ENCODE data around the gene UGT1A6.

UGT1A6 gene

GRCh38 chr2:233799087-233799665 lies 106.5 kb downstream of the UGT1A6 start:
- no peak for DNase-seq (ENCODE audit: low read depth in 3 of 3, low spot score in 1 of 3)

GRCh38 chr2:233799716-233800115 lies 107.0 kb downstream of the UGT1A6 start:
- no peak for DNase-seq (ENCODE audit: low read depth in 3 of 3, low spot score in 1 of 3)

GRCh38 chr2:233800208-233800607 lies 107.5 kb downstream of the UGT1A6 start:
- no peak for DNase-seq (ENCODE audit: low read depth in 3 of 3, low spot score in 1 of 3)

DNA sequence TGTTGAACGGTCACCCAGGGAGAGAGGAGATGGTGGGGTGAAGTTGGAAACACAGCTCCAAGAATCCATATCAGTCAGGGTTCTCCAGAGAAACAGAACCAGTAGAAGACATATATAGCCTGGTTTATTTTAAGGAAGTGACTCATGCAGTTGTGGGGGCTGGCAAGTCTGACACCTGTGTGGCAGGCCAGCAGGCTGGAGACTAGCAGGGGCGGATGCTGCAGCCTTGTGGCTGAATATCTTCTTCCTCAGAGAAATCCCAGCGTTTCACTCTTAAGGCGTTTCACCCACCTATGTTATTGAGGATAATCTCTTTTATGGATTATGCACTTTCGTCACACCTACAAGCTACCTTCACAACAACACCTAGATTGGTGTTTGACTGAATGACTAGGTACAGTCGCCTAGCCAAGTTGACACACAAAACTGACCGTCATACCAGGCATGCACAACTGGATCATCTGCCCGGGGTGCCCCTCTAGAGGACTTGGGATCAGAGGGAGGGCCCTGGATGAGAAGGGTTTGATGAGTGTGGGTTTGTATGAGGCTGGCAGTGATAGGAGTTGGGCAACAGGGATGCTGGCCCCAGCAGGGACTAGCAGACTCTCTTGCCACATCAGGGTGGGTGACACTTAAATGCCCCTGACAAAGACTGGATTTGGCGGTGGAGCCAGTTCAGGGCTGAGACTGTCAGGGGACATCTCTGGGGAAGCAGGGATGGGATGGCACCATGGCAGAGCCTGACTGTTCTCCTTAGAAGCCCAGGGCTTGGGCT lies 108.9 kb downstream of the UGT1A6 start:
- no peak for DNase-seq (ENCODE audit: low read depth in 3 of 3, low spot score in 1 of 3)

GRCh38 chr2:233802132-233802815 lies 109.6 kb downstream of the UGT1A6 start:
- no peak for DNase-seq (ENCODE audit: low read depth in 3 of 3, low spot score in 1 of 3)

GRCh38 chr2:233803292-233803911 lies 110.7 kb downstream of the UGT1A6 start:
- DNase-seq (ENCODE audit: low read depth in 3 of 3, low spot score in 1 of 3) = no peak

- no peak for DNase-seq (ENCODE audit: low read depth in 3 of 3, low spot score in 1 of 3)
Observed at GRCh38 chr2:233803994-233804393, 111.3 kb downstream of the UGT1A6 start.

- DNase-seq (ENCODE audit: low read depth in 3 of 3, low spot score in 1 of 3) = no peak
Observed at GRCh38 chr2:233807215-233807865, 114.7 kb downstream of the UGT1A6 start.

- DNase-seq (ENCODE audit: low read depth in 3 of 3, low spot score in 1 of 3) = no peak
Observed at GRCh38 chr2:233807966-233808935, 115.6 kb downstream of the UGT1A6 start.

DNA sequence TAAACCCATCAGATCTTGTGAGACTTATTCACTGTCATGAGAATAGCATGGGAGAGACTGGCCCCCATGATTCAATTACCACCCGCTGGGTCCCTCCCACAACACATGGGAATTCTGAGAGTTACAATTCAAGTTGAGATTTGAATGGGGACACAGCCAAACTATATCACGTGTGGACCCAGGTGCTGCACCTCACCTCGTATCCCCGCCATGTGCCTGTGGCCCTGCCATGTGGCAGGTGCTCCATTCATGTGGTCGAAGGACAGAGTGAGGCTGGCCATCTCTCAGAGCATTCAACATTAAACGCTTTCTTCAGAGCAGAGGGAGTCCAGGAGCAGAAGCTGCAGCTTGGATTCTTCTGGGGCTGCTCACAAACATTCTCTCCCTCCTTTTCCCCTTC lies 117.7 kb downstream of the UGT1A6 start:
- DNase-seq (ENCODE audit: low read depth in 3 of 3, low spot score in 1 of 3) = no peak

DNA sequence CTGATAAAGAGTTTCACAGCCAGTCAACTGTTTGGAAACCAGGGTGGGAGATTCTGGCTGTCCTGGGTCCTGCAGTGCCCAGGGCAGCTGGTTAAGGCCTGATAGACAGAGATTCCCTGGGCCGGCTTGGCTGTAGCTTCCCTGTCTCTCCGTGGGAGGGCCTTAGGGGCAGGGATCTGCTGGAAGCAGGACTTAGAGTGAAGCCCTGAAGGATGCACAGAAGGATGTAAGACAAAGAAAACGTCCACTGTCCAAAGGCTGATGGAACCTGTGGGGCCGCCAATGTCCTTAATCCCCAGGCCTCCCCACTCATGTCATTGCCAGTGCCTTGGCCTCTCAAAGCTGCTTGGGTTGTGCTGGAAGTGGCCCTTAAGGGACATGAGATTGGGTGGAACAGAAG lies 118.4 kb downstream of the UGT1A6 start:
- DNase-seq (ENCODE audit: low read depth in 3 of 3, low spot score in 1 of 3) = no peak

- no peak for DNase-seq (ENCODE audit: low read depth in 3 of 3, low spot score in 1 of 3)
Observed at GRCh38 chr2:233811732-233812131, 119.0 kb downstream of the UGT1A6 start.

- DNase-seq (ENCODE audit: low read depth in 3 of 3, low spot score in 1 of 3) = no peak
Observed at GRCh38 chr2:233813236-233814055, 120.8 kb downstream of the UGT1A6 start.

GRCh38 chr2:233814056-233814835 lies 121.6 kb downstream of the UGT1A6 start:
- no peak for DNase-seq (ENCODE audit: low read depth in 3 of 3, low spot score in 1 of 3)

DNA sequence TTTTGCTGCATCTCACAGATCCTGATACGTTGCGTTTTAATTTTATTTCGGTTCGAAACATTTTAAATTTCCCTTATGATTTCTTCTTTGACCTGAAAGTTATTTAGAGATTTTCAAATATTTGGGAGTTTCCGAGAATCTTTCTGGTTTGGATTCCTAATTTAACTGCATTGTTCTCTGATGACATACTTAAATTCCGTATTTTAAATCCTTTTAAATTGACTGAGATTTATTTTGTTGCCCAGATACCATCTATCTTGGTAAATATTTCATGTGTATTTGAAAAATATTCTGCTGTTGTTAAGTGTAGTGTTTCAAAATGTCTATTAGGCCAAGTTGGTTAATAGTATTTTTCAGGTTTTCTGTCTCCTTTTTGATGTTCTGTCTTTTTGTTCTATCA lies 123.2 kb downstream of the UGT1A6 start:
- no peak for DNase-seq (ENCODE audit: low read depth in 3 of 3, low spot score in 1 of 3)

DNA sequence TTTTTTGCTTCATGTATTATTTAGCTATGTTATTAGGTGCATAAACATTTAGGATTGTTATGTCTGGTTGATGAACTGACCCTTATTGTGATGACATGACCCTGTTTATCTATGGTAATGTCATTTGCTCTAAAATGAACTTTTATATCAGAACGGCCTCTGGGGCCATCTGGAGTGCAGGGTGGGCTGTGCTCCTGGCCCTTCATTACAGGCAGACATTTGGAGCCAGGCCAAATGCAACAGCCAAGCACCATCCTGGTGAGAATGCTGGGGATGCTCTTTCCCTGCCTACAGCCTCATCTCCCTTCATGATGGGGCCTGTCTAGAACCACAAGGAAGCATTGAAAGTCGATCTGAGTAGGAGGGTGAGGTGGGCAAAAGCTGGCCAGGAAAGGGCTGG lies 123.6 kb downstream of the UGT1A6 start:
- no peak for DNase-seq (ENCODE audit: low read depth in 3 of 3, low spot score in 1 of 3)

GRCh38 chr2:233816771-233817170 lies 124.1 kb downstream of the UGT1A6 start:
- DNase-seq (ENCODE audit: low read depth in 3 of 3, low spot score in 1 of 3) = no peak

DNA sequence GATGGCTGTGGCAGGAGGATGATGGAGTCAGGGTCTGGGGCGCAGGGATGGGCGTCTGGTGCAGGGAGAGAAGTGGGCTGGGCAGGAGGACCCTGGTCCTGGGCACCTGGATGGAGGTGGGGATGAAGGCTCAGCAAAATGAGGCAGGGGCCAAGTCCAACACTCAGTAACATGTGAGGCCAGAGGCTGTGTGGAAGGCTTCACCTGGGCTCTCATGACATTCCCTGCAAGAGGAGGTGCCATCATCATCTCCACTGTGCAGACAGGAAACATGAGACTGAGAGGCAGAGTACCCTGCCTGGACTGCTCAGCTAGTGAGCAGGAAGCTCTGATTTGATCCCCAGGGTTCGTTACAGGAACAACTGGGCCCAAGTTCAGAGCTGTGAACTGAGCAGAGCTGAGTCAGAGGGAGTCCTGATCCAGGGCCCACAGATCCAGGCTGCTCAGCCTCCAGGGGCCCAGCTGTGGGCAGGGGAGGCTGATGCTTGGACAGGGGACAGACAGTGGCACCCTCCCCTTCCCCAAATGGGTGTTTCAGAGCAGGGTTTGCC lies 124.7 kb downstream of the UGT1A6 start:
- DNase-seq (ENCODE audit: low read depth in 3 of 3, low spot score in 1 of 3) = no peak

Measured in stimulated activated CD4-positive, alpha-beta T cell treated with anti-CD3 and anti-CD28 coated beads, TNF-alpha, amount 100 ng/mL, for 1 hour (primary cell).